Brain pericyte (primary cell): ENCODE data around the gene CUL7.
"Not testable (repeated sequence)": the region's sequence is repeated elsewhere in the genome, so short reads cannot be mapped to it uniquely, and the experiment has no call there.

Source experiments
- DNase-seq: peaks from one replicate; pipeline ENCODE4 v3.0.0-alpha.2; 2012; ENCODE audit warnings: low read depth, low spot score

Gene CUL7

DNA sequence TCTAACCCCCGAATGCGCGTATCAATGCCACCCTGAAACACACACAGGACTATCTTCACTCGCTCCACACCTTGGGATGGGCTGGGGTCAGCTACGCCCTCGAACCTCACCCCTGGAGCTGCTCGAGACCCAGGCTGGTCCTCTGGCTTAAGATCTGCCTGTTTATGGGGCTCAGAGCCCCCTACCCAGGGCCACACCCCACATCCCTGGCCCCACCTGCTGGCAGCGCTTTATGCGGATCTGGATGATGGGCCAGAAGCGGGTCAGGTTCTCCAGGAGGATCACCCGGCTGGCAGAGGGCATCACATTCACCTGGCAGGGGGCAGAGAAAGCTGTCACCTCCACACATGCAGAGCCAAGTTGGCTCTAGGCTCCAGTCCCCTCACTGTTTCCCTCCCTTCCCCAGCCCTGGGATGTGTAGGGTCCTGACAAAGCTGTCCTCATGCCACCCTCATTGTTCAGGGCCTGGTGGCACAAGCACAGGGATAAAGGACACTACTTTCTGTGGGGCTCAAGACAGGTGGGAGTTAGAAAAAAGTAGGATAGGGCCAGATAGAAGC, 8.2 kb downstream of the CUL7 start:
- DNase-seq = no peak

DNA sequence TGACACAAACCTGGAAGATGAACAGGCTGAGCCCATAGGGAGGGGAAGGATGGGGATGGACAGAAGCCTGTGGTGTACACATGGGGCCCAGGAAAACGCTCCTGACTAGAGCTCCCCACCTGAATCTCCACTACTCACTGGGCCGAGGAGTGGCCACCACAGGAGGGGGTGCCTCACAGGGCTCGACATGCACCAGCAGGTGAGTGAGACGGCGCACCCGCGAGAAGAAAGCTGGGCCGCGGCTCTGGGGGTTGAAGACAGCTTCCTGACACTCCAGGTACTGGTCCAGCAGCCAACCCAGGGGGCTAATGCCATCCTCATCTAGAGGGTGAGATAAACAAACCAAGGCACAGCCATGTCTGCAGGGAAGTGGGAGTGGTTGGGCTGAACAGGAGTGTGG, 10.3 kb downstream of the CUL7 start:
- no peak for DNase-seq

DNA sequence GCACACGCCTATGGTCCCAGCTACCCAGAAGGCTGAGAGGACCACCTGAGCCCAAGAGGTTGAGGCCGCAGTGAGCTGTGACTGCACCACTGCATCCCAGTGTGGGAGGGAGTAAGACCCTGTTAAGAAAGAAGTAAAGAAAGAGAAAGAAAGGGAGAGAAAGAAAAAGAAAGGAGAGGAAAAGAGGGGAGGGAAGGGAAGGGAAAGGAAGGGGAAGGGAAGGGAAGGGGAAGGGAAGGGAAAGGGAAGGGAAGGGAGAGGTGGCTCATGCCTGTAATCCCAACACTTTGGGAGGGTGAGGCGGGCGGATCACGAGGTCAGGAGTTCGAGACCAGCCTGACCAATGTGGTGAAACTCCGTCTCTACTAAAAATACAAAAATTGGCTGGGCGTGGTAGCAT, 12.2 kb downstream of the CUL7 start:
- not testable (repeated sequence) for DNase-seq

DNA sequence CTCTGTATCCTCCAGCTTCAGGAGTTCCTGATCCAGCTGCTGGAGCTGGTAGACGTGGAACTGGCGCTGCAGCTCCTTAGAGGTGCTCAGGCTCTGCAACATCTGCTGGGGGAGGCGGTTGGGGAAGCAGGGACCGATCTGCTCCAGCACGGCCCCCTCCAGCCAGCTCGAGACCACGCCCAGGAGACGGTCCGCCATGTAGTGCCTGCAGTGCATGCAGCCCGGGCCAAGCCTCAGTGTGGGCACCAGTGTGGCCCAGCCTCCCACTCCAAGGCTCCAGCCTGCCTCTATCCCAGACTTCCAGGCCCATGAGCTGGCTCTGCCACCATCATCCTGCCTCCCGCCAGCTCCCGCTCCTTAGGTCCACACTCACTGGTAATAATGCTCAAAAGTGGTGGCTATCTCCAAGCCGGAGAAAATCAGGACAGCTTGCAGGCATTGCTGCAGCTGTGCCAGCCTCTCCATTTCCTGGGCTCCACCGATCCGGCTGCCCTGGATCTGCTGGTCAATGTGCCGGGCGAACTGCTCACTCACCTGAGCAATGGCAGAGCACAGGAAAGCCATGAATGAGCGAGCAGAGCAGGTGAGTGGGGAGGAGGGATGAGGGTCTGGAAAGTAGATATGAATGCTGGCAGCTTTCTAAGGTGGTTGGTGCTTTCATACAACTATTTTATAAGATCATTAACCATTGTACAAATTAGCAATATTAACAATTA, 13.0 kb downstream of the CUL7 start:
- DNase-seq = no peak

DNA sequence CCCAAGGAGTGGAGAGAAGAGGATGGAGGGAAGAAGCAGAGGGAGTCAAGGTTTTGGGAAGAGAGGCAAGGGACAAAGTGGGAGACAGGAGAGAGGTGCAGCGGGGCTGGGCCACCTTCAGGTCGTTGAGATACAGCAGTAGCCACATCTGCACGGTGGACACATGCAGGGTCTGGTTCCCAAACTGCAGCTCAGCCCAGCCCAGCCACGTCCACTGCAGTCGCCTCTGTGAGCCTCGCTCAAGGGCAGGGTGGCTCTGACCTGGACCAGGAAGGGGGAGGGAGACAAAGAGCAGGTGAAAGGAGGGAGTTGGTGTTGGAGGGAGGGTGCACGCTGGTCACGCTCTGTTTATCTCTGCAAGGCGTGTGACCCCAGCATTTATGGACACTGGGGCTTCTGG, 14.9 kb downstream of the CUL7 start:
- DNase-seq = no peak

DNA sequence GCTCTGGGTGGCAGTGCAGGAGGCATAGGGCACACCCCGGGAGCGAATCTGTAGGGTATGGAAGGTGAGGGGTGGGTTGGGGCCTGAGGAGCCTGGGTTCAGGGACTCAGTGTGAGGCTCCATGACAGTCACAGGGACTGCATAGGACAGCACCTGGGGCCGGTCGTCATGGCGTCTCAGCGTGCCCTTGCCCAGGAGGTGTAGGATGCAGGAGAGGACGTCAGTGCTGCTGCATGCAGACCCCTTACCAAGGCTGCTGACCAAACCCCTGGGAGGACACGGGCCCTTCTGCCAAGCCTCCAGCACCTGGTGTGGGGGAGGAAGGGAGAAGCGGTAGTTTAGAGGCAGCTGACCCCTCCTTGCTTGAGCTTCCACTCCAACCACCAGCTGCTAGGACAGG, 15.9 kb downstream of the CUL7 start:
- no peak for DNase-seq

DNA sequence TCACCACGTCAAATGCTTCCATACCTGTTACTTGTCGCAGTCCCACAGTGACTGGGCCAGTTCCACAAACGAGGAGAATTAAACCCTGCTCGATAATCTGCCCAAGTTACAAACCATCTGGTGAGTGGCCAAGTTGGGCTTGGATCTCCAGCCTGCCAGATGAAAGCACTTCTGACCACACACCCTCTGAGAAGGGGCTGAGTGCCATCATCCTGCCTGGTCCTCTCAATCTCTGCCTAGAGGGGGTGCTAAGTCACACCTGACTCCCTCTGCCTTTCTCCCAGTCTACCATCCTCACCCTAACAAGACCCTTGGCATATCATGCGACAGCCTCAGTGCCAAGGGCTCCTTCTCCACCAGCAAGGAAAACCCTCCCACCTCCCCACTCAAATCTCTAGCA, 16.5 kb downstream of the CUL7 start:
- no peak for DNase-seq

DNA sequence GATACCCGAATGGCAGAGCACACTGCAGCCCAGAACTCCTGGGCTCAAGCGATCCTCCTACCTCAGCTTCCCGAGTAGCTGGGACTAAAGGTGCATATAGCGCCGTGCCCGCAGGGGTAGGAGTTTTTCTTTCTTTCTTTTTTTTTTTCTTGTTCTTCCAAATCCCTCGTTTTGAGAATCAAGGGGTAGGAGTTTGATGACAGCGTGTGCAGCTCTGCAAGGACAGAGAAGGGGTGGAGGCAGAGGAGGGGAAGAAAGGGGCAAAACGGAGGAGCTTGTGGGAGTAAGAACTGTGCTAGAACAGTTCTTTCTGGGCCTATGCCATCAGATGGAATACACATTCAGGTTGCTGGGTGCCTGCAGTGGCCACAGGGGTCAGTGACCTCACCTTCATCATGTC, 16.9 kb downstream of the CUL7 start:
- DNase-seq = no peak

DNA sequence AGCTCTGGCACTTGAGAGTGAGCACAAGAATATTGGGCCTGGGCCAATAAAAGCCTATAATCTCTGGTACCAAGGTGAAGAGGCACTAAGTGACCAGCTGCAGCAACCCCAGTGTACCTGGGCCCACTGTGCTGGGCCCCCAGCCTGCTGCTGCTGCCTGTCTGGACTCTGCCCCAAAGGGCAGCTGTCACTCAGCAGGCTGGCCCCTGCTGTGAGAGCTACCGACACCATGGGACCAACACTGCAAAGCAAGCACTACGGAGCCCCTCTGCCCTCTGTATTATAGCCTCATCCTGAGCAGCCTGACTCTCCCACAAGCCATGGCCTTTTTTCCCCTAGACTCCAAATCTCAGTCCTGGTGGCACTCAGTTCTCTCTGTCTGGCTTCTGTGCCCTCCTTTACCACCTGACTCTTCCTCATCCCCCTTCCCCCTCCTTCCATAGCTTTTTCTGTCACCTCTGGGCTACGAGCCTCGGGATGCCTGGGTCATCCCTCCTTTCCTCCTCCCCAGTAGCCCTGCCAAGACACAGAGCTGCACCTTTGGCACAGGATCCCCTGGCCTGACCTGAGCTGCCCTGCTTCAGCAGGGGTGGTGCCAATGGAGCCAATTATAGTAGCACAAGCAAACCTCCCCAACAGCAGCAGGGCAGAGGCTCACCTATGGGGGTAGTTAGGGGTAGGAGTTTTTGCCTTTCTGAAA, 18.0 kb downstream of the CUL7 start:
- no peak for DNase-seq

DNA sequence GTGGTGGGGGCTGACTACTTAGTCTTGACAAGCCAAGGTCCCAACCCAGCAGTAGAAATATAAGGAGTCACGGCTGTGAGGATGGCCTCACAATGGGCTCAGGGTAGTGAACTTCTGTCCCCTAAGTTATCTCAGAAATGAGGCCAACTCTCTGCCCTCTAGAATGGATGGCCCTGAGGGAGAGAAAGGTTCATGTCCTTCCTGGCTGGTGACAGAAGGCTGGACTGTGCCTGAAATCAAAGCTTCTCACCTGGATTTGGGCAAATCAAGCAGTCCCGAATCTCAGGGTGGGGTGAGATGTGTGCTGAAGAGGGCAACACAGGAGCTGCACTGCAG, 19.5 kb downstream of the CUL7 start:
- no peak for DNase-seq

DNA sequence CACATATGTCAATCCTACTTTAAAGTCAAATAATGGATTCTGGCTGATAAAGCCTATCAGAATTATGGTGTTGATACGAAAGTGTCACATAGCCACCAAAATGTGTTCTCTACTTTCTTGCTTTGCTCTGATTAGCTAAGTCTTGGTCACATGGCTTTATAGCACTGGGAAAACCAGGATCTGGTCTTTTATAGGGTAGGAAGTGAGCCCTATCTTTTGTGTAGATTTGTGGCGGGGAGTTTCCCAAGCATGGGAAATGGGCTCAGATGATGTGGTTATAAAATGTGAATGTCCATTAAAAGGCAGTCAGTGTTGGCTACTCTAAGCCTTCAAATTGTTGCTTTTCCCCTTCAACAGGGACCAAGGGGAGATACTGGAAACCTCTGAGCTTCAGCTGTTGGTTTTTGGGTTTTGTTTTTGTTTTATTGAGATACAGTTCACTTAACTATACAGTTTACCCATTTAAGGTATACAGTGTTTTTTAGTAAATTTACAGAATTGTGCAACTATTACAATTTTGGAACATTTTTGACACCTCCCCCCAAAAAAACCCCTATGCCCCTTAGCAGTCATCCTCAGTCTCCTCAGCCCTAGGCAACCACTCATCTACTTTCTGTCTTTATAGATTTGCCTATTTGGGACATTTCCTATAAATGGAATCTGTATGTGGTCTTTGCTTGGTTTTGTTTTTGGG, 20.0 kb downstream of the CUL7 start:
- no peak for DNase-seq

DNA sequence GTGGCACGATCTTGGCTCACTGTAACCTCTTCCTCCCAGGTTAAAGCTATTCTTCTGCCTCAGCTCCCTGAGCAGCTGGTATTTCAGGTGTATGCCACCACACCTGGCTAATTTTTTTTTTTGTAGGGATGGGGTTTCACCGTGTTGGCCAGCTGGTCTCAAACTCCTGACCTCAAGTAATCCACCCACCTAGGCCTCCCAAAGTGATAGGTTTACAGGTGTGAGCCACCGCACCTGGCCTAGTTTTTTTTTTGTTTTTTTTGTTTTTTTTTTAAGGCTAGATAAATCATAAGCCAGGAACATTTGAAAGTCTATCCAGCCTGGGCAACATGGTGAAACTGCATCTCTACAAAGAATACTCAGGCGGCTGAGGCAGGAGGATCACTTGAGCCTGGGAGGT, 21.3 kb downstream of the CUL7 start:
- DNase-seq = no peak

DNA sequence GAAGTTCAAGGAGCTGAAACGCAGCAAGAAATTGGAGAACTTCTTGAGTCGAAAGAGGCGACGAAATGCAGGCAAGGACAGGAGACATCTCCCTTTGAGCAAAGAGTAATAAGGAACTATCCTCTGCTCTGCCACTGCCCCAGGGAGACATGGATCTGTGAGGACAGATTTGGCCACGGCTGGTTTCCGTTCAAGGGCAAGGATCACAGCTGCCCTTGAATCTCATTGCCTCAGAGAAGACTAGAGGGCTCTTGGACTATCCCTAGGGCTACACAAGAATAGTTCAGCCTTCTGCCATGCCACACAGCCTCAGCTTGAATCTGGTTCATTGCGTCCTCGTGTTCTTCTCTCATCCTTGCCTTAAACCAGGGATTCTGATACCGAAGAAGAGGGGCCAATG, 24.5 kb downstream of the CUL7 start:
- no peak for DNase-seq

DNA sequence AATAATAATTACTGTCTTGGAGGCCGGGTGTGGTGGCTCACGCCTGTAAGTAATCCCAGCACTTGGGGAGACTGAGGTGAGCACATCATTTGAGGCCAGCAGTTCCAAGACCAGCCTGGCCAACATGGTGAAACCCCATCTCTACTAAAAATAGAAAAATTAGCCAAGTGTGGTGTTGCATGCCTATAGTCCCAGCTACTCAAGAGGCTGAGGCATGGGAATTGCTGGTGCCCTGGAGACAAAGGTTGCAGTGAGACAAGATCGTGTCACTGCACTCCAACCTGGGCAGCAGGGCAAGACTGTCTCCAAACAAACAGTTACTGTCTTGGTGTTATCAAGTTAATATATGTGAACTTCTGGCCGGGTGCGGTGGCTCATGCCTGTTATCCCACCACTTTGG, 27.3 kb downstream of the CUL7 start:
- DNase-seq = no peak

DNA sequence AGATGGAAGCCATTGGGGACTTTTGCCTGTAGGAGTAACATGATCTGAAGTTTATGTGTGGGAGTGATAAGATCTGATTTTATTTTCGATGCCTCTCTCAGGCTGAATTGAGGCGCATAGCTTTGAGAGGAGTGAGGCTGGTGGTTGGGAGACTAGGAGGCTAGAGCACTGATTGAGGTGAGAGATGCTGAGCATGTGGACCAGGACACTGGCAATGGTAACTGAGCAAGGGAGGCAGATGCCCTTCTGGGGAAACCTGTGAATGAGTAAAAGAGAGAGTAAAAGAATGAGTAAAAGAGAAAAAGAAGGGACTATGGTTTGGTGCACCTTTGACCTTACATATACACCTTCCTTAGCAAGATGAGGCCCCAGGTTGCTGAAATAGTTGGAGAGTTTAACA, 29.2 kb downstream of the CUL7 start:
- DNase-seq = no peak

DNA sequence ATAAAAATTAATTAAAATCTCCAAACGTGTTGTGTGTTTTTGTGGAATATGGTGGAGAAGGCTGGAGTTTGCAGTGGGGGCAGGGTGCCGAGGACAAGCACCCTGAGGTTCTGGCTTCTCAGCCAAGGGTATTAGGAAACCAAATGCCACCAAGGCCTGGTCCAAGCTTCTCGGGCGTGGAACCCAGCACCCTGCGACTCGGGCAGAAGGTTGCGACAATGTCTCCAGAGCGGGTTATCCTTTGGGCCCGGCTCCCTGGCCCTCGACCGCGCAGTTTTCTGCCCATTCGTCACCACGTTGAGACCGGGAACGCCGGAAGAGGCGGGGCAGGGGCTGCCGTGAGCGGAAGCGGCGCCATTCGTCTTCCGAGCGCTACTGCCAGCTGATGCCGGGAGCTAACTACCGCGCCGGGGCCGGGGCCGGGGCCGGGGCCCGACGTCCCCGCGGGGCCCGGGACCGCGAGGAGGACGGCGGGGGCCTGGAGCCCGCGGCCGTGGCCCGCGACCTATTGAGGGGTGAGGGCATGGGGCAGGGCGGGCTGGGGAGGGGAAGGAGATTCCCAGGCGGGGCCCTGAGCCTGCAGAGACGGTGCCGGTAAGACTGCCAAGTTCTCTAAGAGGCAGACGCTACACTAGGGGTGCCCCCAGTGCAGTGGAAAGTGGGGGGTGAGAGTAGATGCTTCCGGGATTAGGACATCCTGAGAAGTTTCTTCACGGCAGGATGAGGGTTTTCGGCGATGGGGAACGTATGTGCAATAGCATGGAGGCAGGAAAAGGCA, 32.2 kb downstream of the CUL7 start, which contains the start of gene RRP36:
Gene RRP36, plus strand, starts transcription at position 354 of the 778 bp plus-strand sequence. Its CDS starts 32 bp downstream, at position 386.
- no peak for DNase-seq

DNA sequence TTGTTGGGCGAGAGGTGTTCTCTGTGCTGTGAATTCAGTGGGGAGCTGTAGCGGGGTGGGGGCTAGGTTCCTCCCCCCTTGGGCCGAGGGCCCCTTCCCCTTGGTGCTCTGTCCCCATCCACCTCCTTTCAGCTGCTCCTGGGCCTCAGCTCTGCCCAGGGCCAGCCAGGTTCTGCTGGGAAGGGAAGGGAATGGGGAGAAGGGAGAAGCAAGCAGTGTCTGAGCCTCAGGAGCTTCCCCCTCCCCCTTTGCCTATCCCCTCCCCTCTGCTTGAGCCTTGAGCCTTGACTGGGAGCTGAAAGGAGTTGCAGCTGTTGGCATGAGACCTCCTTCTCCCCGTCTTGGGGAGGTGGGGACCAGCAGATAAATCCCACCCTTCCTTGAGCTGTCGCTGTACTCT, 32.8 kb downstream of the CUL7 start:
- no peak for DNase-seq

DNA sequence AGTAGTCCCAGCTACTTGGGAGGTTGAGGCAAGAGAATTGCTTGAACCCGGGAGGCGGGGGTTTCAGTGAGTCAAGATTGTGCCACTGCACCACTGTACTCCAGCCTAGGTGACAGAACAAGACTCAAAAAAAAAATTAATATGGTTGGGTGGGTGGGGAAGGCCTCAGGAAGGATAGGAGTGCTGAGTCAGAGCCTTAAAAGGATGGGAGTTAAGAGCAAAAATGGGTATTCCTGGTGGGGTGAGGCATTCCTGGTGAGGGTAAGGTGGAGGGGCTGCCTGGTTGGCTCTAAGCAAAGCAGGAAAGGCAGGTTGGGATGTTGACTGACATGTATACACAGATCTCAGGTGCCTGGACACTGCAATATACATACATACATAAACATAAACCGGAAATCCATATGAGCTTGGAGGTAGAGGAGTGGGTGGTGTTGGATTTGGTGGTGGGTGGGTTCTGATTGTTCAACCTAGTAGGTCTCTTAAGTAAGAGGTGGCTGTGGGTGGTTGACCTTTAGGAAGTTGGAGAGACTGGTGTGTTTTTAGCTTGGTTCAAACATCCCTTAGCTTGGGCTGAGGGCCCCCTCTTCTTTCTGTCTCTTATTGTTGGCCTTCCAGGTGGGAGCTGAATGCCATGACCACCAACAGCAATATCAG, 33.5 kb downstream of the CUL7 start:
- DNase-seq = no peak

DNA sequence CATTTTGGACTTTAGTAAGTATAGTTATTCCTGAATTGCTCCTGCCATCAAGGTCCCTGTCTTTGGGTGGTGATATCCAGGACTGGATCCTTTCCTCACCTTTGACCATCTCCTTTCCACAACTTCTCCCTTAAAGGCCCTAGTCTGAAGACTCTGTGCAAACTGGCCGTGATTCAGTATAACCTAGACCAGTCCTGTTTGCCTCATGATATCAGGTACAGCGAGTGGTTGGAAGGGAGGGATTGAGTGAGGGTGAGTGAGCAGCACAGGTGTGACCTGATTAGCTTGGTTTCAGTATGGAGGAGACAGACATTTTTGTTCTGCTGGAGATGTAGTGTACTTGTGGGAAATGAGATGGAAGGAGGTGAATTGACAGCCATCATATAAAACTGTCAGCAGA, 34.5 kb downstream of the CUL7 start:
- DNase-seq = no peak

DNA sequence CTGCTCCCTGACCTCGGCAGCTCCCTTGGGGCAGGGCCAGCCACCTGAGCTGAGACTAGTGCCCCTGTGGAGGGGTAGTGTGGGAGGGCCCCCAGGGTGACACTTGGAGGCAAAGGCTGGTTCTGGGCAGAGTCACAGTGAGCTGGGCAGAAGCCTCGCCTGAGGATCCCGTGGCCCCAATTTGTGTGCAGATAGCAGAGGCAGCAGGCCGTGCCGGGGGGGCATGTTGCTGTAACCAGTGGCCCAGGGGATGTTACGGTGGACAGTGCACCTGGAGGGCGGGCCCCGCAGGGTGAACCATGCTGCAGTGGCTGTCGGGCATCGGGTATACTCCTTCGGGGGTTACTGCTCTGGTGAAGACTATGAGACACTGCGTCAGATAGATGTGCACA, 36.7 kb downstream of the CUL7 start:
- DNase-seq = no peak

DNA sequence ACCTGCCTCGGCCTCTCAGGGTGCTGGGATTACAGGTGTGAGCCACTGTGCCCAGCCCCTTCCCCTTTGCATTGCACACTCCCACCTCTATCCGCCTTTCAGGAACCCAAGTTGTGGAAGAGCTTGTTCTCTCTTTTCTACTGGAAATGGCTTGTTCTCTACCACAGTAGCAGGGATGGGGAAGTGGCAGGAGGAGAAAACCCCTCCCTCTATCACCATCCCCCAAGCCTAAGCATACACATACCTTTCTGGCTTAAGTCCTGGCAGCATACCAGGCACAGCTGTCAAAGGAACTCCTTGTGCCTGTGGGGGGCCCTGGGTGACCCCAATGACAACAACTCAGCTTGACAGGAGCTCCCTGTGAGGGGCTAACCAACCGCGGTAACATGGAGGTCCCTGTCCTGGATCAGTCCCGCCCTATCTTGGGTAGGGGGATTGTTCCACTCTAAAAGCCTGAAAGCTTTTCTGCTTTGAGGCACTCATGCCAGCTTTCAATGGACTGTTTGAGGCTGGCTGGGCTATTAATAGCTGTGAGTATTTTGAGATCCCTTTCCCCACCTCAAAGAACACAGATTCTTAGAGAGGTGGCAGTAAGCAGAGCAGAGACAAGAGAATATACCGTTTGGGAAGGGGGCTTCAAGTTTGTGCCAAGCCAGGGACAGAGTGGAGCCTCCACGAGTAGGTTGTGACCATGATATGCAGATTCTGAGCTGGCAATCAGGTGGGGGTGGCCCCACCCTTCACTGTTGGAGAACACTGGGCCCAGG, 37.3 kb downstream of the CUL7 start:
- DNase-seq = no peak
